HCT116 (cell line): Measurements from ENCODE around the gene SPDL1. TPM values are rescaled to one million over a fixed set of nuclear protein-coding genes. Genes with fewer than 3 reads are reported as not detected.

Experiments
- ATAC-seq: fragments of 200-7000 bp; cut with Tn5 transposase; 2 replicates; pipeline ENCODE4 v1.9.1; 2020; ENCODE audit warnings: mild to moderate bottlenecking, moderate library complexity
- BruUV-seq: library from RNA; stranded (reverse); fragments of 400-500 nt; replicated peaks from 2 replicates; lab custom pipeline; 2021; lab: Mats Ljungman, UMichigan
- CTCF ChIA-PET: fragments of 300-600 bp; sonication (Branson Sonifier 250); formaldehyde crosslinking; loops from one replicate; lab custom pipeline; 2021; ENCODE audit warnings: antibody characterized with exemption; lab: Charles Lee
- POLR2A ChIA-PET: fragments of 300-600, 350-600 bp; sonication (Branson Sonifier 250); formaldehyde crosslinking; loops from one replicate; lab custom pipeline; 2021; ENCODE audit warnings: antibody characterized with exemption; lab: Charles Lee
- RAD21 ChIA-PET, 2 experiments: fragments of 300-600 bp; sonication (Branson Sonifier 250); formaldehyde crosslinking; loops; one replicate each; lab custom pipeline; 2023; ENCODE audit warnings: low total read pairs in 2 of 2; ENCODE audit not compliant: uncharacterized antibody in 2 of 2, unreplicated experiment in 2 of 2, low non-redundant PET in 1 of 2; lab: Charles Lee
- DNase-seq: peaks from one replicate; pipeline ENCODE4 v3.0.0-alpha.2; 2010; ENCODE audit warnings: low read depth, low spot score
- H2AFZ ChIP-seq: fragments of 200-600 bp; shearing (Covaris generic), sonication (generic); 2 replicates; pipeline ENCODE4 v1.6.1; 2017; ENCODE audit warnings: low read depth, mixed run types, mixed read lengths, antibody characterized with exemption, low read length; ENCODE audit not compliant: poor library complexity, severe bottlenecking
- H3K27ac ChIP-seq: 2 replicates; pipeline ENCODE4 v1.5.1; 2012; ENCODE audit warnings: low read depth, low read length
- H3K27me3 ChIP-seq: fragments of 200-600 bp; sonication (generic); 2 replicates; pipeline ENCODE4 v1.6.1; 2016; ENCODE audit warnings: mixed run types, low read length, mixed read lengths; ENCODE audit not compliant: insufficient read depth
- H3K36me3 ChIP-seq, 2 experiments: fragments of 200-500 bp in 1 of 2; fragments of 200-600 bp in 1 of 2; sonication (Bioruptor generic) in 1 of 2; sonication (generic) in 1 of 2; 2 replicates each; pipeline versions ENCODE4 v1.5.1 to v1.6.1; 2014 to 2016; ENCODE audit warnings: low read length in 2 of 2, inconsistent platforms in 1 of 2, mixed read lengths in 1 of 2, mixed run types in 1 of 2; ENCODE audit not compliant: insufficient read depth in 2 of 2, control insufficient read depth in 1 of 2
- H3K4me1 ChIP-seq, 2 experiments: fragments of 200-600 bp in 1 of 2; sonication (generic) in 1 of 2; 2 replicates each; pipeline versions ENCODE4 v1.5.1 to v1.6.1; 2012 to 2017; ENCODE audit warnings: low read length in 2 of 2, inconsistent platforms in 1 of 2, mild to moderate bottlenecking in 1 of 2, mixed read lengths in 1 of 2, mixed run types in 1 of 2, moderate library complexity in 1 of 2; ENCODE audit not compliant: insufficient read depth in 2 of 2, control insufficient read depth in 1 of 2
- H3K4me2 ChIP-seq: fragments of 200-600 bp; sonication (generic); 2 replicates; pipeline ENCODE4 v1.6.1; 2017; ENCODE audit warnings: mixed run types, low read length, mixed read lengths
- H3K4me3 ChIP-seq, 2 experiments: fragments of 200-600 bp in 1 of 2; sonication (generic) in 1 of 2; replicated peaks in 1 of 2; 2 replicates each; pipeline ENCODE4 v1.5.1; 2011 to 2016; ENCODE audit warnings: low read length in 2 of 2, control low read depth in 1 of 2, low read depth in 1 of 2, mild to moderate bottlenecking in 1 of 2, mixed read lengths in 1 of 2, mixed run types in 1 of 2
- H3K79me2 ChIP-seq: fragments of 200-600 bp; sonication (generic); 2 replicates; pipeline ENCODE4 v1.6.1; 2017; ENCODE audit warnings: mild to moderate bottlenecking, mixed run types, low read length, moderate library complexity, mixed read lengths; ENCODE audit not compliant: insufficient read depth
- H3K9ac ChIP-seq: fragments of 200-600 bp; sonication (generic); 2 replicates; pipeline ENCODE4 v1.6.1; 2016; ENCODE audit warnings: low read length, mixed read lengths
- H3K9me2 ChIP-seq: fragments of 200-600 bp; sonication (generic), shearing (Covaris generic); 2 replicates; pipeline ENCODE4 v1.6.1; 2017; ENCODE audit warnings: mixed run types, mild to moderate bottlenecking, moderate library complexity; ENCODE audit not compliant: insufficient read depth
- H3K9me3 ChIP-seq, 2 experiments: fragments of 200-500 bp in 1 of 2; fragments of 200-600 bp in 1 of 2; sonication (Bioruptor generic) in 1 of 2; sonication (generic) in 1 of 2; 2 replicates each; pipeline ENCODE4 v1.6.1; 2014 to 2017; ENCODE audit warnings: low read length in 2 of 2, mixed read lengths in 2 of 2, inconsistent platforms in 1 of 2, low read depth in 1 of 2, mild to moderate bottlenecking in 1 of 2, mixed run types in 1 of 2, moderate library complexity in 1 of 2; ENCODE audit not compliant: control insufficient read depth in 1 of 2, insufficient read depth in 1 of 2
- H4K20me1 ChIP-seq: fragments of 200-600 bp; sonication (generic), shearing (Covaris generic); 2 replicates; pipeline ENCODE4 v1.6.1; 2017; ENCODE audit warnings: mixed run types, mild to moderate bottlenecking, moderate library complexity; ENCODE audit not compliant: insufficient read depth
- CEBPB ChIP-seq: IDR thresholded peaks from 2 replicates; pipeline ENCODE4 v1.6.1; 2012; ENCODE audit warnings: low read depth
- ELF1 ChIP-seq: IDR thresholded peaks from 2 replicates; pipeline ENCODE4 v1.6.1; 2012; ENCODE audit warnings: low read depth, borderline replicate concordance
- EZH2phosphoT487 ChIP-seq: fragments of 200-600 bp; IDR thresholded peaks from 2 replicates; pipeline ENCODE4 v1.6.1; 2018; ENCODE audit warnings: antibody characterized with exemption, borderline replicate concordance
- JUND ChIP-seq: IDR thresholded peaks from 2 replicates; pipeline ENCODE4 v1.6.1; 2012
- SP1 ChIP-seq: IDR thresholded peaks from 2 replicates; pipeline ENCODE4 v1.6.1; 2012; ENCODE audit warnings: low read depth
- SRF ChIP-seq: IDR thresholded peaks from 2 replicates; pipeline ENCODE4 v1.6.1; 2012; ENCODE audit warnings: low read depth
- TCF7L2 ChIP-seq: IDR thresholded peaks from 2 replicates; pipeline ENCODE4 v1.7.0; 2011; ENCODE audit warnings: borderline replicate concordance, inconsistent platforms; ENCODE audit not compliant: insufficient read depth, insufficient read length; ENCODE audit errors: extremely low read depth
- ZFX ChIP-seq: fragments of 450-650 bp; IDR thresholded peaks from 2 replicates; pipeline ENCODE4 v1.6.1; 2017
- ZNF274 ChIP-seq: fragments of 200-500 bp; sonication (Bioruptor generic); IDR thresholded peaks from 2 replicates; pipeline ENCODE4 v1.6.1; 2014; ENCODE audit warnings: mild to moderate bottlenecking, low read depth, low read length, inconsistent platforms
- intact Hi-C: fragments of 100-400 bp; cut with micrococcal nuclease; formaldehyde crosslinking; loops from 2 replicates; pipeline ENCODE4 v1.10.0; 2022
- total RNA-seq: library from RNA; stranded (reverse); gene quantifications from one replicate; pipeline ENCODE4 v1.2.1, GENCODE V29; 2021; ENCODE audit not compliant: unreplicated experiment
- TF ChIP-seq, protein P1 (sequence below): IDR thresholded peaks from 2 replicates; pipeline ENCODE4 v1.6.1; 2011; ENCODE audit warnings: mild to moderate bottlenecking, low read length, moderate library complexity; ENCODE audit not compliant: insufficient replicate concordance; ENCODE audit errors: extremely low read depth

SPDL1 gene
- total RNA-seq, 1 experiment from 2014 or later, result 28.5 TPM

DNA sequence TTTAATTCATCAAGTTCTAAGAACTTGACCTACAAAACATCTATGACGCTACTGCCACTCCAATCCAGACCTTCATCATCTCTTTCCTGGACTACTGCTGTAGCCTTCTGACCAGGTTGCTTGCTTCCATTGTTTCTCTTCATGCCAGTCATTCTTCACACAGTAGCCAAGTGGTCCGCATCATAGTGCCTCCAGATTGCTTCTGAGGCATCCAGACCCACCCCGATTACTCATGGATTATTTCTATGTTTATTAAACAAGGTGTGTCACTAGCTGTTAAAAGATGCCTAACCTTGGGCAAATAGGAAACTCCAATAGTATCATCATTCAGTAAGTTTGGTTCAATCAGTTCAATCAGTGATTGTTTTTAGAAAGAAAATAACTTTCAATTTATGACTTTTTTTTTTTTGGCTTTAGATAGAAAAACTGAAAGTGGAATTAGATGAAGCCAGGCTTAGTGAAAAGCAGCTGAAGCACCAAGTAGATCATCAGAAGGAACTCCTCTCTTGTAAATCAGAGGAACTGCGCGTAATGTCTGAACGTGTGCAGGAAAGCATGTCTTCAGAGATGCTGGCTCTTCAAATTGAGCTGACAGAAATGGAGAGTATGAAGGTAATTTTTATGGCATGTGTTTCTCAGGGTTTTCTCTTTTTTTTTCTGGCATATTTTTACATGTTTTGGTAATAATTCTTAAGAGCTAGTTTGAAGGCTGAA, 9.5 kb downstream of the SPDL1 start:
- DNase-seq, result no peak
- H3K79me2 ChIP-seq, result peaks cover 16% of the 10 kb centered on the region
- no peaks in the 10 kb centered on the region for H3K9me2 ChIP-seq
- H3K9me3 ChIP-seq, result no peaks in the 10 kb centered on the region
- TF ChIP-seq EZH2phosphoT487, result no peak
- TF ChIP-seq TCF7L2, result no peak
- TF ChIP-seq SP1, result no peak
- no peak for TF ChIP-seq CEBPB
- TF ChIP-seq ZNF274, result no peak
- TF ChIP-seq ELF1, result no peak
- TF ChIP-seq SRF, result no peak
- TF ChIP-seq, protein P1, sequence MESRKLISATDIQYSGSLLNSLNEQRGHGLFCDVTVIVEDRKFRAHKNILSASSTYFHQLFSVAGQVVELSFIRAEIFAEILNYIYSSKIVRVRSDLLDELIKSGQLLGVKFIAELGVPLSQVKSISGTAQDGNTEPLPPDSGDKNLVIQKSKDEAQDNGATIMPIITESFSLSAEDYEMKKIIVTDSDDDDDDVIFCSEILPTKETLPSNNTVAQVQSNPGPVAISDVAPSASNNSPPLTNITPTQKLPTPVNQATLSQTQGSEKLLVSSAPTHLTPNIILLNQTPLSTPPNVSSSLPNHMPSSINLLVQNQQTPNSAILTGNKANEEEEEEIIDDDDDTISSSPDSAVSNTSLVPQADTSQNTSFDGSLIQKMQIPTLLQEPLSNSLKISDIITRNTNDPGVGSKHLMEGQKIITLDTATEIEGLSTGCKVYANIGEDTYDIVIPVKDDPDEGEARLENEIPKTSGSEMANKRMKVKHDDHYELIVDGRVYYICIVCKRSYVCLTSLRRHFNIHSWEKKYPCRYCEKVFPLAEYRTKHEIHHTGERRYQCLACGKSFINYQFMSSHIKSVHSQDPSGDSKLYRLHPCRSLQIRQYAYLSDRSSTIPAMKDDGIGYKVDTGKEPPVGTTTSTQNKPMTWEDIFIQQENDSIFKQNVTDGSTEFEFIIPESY, result no peak
- no peak for TF ChIP-seq JUND
- TF ChIP-seq ZFX, result no peak
- H3K4me3 ChIP-seq, result no peak overlapping the region
- CTCF ChIA-PET, result no interaction called here
- POLR2A ChIA-PET, result interaction anchor here (1.4 kb wide), 1 partner anchor 10 kb away, joined by 6 read pairs; the partner anchor contains the start of gene SPDL1
- BruUV-seq, result no TSS peak
- ATAC-seq, result no peak
- H3K9ac ChIP-seq, result no peak overlapping the region
- no peaks in the 10 kb centered on the region for H3K27me3 ChIP-seq
- intact Hi-C loops, result no loop called here
- no peaks in the 10 kb centered on the region for H3K4me1 ChIP-seq
- H3K4me2 ChIP-seq, result no peak overlapping the region
- H4K20me1 ChIP-seq, result no peaks in the 10 kb centered on the region
- RAD21 ChIA-PET, result no interaction called here
- H2AFZ ChIP-seq, result no peak overlapping the region
- H3K36me3 ChIP-seq, result peaks cover 58 to 77% of the 10 kb centered on the region in 2 experiments; a peak in 3 of 4 replicates
- H3K27ac ChIP-seq, result no peak overlapping the region
